HG02938 (cell line): Measurements from ENCODE around the gene ROR1.

Experiments
- ATAC-seq: cut with Tn5 transposase; IDR thresholded peaks from one replicate; pipeline ENCODE4 v1.9.1; 2021; ENCODE audit warnings: mild to moderate bottlenecking, moderate library complexity; ENCODE audit not compliant: unreplicated experiment

Gene ROR1

DNA sequence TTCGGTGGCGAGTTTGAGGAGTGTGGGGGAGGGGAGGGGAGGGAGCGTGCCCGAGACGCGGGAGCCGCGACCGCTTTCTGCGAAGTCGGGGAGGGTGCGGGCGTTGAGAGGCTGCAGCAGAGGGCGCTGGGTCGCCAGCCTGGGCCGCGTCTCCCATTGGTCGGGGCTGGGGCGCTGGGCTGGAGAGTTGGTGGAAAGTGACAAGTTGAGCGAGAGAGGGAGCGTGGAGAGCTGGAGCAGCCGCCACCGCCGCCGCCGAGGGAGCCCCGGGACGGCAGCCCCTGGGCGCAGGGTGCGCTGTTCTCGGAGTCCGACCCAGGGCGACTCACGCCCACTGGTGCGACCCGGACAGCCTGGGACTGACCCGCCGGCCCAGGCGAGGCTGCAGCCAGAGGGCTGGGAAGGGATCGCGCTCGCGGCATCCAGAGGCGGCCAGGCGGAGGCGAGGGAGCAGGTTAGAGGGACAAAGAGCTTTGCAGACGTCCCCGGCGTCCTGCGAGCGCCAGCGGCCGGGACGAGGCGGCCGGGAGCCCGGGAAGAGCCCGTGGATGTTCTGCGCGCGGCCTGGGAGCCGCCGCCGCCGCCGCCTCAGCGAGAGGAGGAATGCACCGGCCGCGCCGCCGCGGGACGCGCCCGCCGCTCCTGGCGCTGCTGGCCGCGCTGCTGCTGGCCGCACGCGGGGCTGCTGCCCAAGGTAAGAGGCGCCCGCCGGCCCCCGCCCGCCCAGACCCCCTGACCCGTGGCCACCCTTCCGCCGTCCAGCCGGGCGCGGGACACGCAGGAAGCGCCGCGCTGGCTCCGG, at the start of gene ROR1:
ROR1 (plus strand) TSS at position 203 of the 802 bp plus-strand sequence.
- ATAC-seq: peak; percentile 91

DNA sequence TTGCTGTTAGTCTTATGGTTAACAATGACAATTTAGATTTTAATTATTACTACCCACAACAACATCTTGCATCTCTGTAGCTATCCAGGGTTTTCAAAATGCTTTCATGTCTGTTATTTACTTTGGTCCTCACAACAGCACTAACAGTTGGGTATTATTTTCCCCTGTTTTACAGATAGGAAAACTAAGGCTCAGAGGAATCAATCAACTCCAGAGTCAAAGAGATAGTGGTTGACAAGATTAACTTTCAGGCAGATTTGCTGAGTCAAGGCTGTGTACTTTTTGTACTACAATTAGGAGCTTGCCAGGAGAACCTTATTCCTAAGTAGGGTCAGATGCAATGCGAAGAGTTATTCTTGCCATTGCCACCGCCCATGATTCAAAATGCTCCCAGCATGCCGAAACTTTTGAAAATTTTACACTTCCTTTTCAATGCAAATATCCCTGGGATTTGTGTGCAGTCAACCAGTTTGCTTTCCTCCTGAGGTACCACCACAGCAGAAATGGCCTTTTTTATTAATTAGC, 49.4 kb upstream of the ROR1 start:
- ATAC-seq: no peak

DNA sequence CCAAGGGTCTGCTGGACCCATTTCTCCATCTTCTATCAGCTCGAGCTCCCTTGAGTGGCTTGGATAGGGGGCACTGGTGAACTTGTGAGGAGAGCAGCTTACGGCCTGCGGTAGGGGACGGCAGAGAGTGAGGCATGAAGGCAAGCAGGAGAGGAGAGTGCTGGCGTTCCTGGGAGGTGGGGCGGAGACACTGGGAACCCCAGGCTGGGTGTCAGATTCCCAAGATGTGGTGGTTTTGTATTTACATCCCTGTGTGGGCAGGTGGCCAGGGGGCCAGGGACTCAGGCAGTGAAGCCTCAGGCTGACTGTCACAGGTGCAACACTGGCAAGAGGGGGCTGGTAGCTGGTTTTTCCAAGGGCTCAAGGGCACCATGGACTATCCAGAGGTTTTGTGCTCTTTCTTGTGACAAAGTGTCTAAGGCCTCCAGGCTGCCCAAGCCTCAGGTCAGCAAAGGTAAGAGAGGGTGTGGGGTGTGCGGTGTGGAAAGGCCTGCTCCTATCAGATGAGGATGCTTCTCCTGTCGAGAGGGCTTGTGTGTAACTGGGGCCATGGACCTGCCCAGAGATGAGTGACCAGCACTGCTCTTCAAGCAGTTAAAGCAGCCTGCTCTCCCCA, 45.1 kb upstream of the ROR1 start:
- ATAC-seq: no peak

DNA sequence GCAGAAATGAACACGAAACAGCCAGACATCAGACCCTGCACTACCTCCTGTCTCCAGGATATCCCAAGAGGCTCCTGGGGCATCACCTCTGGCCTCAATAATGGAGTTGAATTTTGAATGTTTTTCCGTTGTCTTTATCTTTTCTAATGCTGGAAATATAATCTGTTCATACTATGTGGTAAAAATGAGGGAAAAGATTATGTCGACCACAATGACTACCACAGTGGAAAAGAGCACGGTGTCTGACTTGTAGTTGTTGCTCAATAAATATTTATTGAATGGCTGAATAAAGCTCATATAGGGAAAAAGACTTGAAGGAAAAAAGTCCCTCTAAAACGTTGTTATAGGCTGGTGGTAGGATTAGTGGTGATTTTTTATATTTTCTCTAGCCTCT, 44.6 kb upstream of the ROR1 start:
- no peak for ATAC-seq

DNA sequence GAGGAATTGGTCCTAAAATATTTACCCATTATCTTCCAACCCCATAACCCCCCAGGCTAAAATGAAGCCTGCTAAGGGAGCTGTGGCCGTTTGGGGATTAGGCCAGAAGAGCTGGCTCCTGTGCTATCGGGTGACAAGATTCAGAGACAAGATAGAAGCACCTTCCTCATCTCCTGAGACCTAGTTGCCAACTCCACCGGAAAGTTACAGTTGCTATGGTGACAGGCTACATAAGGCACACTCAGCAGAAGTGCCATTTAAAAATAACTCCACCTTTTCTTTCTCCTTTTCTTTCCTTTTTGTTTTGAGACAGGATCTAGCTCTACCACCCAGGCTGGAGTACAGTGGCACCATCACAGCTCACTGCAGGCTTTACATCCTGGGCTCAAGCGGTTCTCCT, 43.6 kb upstream of the ROR1 start:
- ATAC-seq: no peak

DNA sequence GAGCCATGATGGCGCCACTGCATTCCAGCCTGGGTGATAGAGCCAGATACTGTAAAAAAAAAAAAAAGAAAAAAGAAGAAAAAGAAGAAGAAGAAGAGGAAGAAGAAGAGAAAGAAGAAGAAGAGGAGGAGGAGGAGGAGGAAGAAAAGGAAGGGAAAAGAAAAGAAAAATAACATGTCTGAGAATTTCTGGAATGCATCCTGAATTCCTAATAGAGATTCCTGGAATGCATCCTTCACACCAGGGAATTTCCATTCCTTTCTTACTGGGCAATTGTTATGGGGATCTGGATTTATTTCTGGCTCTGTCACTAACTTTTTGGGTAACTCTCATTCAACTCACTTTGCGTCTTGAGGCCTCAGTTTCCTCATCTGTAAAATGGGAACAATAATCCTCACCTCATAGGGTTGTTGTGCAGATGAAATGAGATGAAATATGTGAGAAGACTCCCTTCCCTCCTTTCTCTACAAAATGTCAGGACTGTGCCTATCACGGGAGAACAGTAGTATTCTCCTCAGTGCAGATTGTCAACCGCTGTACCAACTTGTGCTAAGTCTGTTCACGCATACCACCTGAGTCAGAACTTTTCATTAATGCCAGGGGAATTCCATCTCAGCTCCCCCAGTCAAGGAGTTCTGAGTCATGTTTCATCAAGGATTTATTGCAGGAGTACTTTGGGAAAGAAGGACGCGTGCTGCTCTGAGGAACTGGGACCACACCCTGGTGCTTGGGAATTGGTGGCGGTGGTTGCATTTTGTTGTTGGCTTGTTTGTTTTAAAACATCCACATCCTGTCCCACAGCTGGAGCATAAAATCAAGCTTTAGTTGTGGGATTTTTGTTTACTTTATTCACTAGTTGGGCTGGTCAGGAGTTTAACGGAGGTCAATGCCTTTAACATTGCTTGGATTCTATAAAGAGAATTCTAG, 42.4 kb upstream of the ROR1 start:
- no peak for ATAC-seq

DNA sequence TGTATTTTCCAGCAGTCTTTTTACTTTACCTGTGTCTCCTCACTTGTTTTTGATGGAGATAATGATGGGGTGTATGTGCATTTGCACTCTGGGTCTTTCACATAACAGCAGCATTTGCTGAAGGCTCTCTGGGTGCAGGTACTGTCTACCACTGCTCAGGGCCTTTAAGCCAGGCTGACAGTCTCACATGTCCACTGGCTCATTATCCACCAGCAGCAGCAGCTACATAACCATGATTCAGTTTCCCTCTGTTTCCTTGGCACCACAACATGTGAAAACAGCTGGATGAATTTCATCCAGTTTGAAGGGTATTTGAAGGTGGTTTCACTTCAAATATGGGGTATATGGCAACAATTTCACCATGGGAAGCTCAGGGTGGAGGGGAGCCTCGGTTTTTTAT, 41.2 kb upstream of the ROR1 start:
- ATAC-seq: no peak

DNA sequence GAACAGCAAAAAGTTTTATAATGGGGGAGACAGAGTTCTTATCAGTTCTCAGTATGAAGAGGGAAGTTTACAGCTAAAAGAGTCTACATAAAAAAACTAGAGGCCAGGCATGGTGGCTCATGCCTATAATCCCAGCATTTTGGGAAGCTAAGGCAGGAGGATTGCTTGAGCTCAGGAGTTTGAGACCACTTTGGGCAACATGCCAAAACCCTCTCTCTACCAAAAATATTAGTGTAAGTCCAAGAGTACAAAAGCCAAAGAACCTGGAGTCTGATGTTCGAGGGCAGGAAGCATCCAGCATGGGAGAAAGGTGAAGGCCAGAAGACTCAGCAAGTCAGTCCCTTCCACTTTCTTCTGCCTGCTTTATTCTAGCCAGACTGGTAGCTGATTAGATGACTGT, 35.0 kb upstream of the ROR1 start:
- ATAC-seq: no peak

DNA sequence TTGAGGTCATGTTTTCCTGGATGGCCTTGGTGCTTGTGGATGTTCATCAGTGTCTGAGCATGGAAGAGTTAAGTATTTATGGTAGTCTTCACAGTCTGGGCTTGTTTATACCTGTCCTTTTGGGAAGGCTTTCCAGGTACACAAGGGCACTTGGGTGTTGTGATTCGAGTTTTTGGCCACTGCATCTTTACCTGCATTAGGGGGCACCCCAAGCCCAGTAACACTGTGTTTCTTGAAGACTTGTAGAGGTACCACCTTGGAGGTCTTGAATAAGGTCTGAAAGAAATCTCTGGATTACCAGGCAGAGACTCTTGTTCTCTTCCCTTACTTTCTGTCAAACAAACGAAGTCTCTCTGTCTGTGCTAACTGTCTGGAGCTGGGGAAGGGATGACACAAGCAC, 34.4 kb upstream of the ROR1 start:
- ATAC-seq: no peak

DNA sequence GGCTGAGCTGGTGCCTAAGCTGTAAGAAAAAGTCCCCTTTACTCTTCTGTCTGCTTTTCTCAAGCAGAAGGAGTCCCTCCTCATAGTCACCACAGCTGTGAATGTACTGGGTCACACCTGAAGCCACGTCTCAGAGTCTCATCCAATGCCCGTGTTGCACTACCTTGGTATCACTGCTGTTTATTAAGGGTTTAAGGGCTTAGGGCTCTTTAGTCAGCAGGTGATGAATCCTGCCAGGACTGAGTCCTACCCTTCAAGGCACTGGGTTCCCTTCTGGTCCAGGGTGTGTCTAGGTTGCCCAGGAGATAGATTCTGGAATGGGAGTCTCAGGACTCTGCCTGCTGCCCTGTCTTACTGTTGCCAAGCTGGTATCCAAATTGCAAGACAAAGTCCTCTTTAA, 33.4 kb upstream of the ROR1 start:
- no peak for ATAC-seq

DNA sequence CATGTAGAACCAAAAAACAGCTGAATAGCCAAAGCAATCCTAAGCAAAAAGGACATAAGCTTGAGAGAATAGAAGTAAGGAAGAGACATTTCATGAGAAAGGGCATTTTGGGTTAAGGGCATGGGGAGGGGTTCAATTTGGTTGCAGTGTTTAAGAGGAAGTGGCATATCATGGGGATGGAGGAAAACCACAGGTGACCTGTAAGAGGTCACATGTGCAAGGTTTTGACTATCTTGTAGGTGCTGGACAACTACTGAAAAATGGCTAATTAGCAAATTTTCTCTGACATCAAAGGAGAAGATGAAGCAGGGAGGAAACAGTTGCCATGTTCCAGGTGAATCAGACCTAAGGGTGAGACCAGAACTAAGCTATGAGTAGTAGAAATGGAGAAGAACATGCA, 31.3 kb upstream of the ROR1 start:
- no peak for ATAC-seq

DNA sequence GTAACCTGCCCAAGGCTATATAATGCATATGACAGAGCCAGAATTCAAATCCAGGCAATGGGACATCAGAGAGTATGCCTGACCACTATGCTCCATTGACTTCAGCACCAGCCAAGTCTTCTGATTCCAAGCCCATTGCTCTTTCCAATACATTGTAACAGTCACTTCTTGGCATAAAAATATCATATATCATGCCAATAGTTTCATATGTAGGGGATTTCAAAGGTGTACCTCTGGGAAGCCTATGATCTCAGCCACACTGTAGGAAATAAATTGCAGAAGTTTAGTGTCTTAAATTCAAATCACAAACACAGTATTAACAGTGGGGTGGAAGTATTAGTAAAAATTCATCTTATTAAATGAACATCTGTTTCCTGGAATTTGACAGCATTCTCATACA, 30.0 kb upstream of the ROR1 start:
- ATAC-seq: no peak

DNA sequence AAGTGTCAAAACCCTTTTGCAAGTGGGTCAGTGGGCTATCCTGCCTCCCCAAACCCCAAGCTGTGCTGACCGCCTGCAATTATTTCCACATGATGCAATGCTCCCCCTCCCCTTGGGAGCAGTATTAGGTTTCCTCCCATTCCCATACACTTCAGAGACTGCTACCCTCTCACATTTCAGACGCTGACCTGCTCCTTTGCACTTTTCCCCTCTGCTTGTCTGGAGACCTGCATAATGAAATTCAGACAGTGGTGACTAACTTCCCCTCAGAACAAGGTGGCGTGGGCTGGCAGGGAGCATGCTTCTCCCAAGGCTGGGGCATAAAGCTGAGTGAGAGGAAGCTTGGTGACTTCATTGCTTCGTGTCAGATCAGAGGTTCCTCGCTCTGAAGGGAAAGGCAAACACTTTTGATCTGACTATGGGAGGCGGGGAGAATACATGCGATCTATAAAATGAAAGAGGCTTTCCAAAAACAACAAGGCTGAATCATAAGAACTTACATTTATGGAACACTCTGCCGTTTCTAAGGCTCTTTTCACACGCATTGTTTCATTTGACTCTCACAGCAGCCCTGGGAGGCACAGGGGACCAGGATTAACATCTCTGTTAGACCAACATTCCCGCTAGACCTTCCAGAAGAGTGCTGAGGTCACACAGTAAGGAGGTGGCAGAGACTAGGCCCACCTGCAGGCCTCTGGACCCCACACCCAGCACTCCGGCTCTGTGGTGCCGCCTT, 27.5 kb upstream of the ROR1 start:
- ATAC-seq: no peak

DNA sequence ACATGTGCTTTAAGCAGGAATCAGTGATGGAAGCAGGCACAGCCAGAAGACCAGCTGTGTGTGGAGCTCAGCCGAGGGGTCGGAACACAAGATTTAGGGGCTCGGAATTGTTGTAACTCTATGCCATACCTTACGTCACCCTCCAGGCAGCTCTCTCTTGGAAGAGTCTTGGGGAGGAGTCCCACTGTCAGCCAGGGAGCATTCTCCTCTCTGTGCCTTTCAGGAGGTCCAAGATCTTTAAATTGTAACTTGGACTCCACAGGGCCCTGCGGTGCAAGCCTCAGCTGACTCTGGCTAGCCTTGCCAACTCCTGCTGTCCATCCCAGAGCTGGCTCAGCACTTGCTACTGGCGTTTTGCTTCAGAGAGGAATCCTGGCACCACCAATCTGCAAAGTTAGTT, 26.4 kb upstream of the ROR1 start:
- ATAC-seq: no peak

DNA sequence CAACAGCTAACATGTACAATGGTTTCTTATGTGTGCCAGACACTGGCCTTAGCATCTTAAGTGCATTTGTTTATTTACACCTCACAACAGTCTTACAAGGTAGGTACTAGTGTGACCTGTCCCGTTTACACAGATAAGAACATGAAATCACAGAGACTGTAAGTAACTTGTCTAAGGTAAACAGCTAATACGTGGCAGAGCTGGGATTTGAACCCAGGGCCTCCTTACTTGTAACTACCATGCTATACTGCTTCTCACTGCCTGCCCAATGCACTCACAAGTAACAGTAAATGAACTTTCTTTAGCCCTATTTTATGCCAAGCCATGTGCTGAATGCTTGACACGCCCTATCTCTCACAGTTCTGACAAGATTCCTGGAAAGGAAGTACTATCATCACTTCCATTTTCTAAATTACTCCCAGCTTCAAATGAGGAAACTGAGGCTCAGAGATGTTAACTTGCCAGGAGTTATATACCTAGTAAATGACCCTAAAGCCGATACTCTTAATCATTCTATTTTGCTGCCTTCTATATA, 25.7 kb upstream of the ROR1 start:
- ATAC-seq: no peak

DNA sequence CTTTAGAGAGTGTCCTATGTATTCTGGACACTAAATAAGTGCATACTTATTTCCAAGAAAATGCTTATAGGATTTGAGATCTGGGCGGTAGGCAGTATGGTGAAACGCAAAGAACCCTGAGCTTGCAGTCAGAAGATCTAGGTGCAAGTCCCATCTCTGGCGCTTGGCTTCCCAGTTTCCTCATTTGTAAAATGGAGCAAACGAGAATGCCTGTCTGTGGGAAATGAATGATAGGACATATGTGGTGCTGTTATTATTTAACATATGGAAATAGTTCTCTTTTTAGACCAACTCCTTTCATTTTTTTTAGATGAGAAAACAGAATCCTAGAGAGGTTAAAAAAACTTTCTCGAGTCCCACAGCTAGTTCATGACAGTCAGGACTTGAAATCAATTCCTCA, 25.2 kb upstream of the ROR1 start:
- ATAC-seq: no peak

DNA sequence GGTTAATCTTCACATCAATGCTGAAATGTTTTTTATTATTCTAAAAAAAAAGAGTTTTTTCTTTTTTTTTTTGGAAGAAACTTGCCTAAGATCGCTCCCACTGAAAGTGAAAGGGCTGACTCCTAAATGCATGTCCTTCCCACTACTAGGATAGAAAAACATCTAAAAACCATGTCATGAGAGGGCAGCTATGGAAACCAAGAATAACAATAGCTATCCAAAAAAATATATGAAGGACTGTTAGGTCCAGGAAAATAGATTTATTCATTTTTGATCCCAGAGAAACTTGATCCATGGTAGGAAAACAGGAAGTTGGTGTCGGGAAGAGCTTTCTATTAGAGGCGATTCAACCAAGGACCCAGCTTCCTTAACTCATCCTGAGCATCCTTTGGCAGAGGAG, 23.1 kb upstream of the ROR1 start:
- ATAC-seq: no peak

DNA sequence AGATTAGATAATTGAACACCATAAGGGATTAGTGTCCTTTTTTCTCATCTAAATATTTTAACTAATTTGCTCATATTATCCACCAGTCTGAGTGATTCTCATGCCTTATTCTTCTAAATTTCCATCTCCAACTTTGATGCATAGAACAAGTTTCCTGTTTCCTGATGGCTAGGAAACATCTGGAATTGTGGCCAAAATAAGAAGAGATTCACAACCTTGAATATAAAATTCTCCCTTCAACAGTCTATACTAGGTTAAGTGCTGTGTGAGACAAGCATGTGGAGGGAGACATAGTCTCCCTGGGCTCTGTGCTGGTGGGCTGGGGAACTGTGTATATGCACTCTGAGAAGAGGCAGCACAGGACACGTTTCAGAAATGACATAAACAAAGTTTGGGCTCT, 21.6 kb upstream of the ROR1 start:
- ATAC-seq: no peak

DNA sequence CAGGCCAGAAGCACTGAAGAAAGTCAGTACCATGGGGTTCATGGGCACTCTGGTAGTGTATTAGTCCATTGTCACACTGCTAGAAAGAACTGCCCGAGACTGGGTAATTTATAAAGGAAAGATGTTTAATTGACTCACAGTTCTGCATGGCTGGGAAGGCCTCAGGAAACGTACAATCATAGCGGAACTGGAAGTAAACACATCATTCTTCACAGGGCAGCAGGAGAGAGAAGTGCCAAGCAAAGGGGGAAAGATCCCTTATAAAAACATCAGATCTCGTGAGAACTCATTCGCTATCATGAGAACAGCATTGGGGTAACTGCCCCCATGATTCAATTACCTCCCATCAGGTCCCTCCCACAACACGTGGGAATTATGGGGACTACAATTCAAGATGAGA, 20.2 kb upstream of the ROR1 start:
- ATAC-seq: no peak

DNA sequence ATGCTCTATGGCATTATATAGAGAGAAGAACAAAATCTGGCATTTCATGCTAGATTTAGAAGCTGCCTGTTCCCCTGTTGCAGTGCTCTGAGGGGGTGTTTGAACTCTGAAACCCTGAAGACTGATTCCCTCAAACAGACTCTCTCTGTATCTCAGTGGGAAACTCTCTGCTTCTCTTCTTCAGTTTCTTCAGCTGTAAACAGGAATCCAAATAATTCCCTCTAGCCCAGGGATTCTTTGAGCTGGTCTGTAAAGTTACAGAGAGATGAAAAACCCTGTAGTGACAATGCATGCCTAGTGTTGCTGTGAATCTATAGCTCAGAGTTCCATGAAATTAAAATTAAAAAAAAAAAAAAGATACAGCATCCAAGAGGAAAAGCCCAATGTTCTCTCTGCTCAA, 17.0 kb upstream of the ROR1 start:
- no peak for ATAC-seq

DNA sequence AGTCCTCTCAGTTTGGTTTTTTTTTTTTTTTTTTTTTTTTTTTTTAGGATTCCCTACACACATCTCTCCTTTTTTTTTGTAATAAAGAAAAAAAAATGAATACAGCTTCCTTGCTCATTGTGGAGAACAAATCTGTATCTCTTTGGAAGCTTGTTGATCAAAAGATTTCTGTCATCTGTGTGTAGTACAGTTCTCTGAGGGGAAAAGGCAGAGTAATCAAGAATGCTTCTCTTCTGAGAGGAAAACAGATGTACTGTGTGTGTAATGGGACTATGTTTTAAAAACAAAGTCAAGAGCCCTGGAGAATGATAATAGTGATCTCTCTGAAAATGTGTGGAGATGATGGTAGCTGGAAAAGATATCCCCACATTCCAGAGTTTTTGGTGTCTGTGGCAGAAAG, 16.5 kb upstream of the ROR1 start:
- ATAC-seq: no peak
